ENCODE results near the gene PTMA.

The PTMA gene

DNA sequence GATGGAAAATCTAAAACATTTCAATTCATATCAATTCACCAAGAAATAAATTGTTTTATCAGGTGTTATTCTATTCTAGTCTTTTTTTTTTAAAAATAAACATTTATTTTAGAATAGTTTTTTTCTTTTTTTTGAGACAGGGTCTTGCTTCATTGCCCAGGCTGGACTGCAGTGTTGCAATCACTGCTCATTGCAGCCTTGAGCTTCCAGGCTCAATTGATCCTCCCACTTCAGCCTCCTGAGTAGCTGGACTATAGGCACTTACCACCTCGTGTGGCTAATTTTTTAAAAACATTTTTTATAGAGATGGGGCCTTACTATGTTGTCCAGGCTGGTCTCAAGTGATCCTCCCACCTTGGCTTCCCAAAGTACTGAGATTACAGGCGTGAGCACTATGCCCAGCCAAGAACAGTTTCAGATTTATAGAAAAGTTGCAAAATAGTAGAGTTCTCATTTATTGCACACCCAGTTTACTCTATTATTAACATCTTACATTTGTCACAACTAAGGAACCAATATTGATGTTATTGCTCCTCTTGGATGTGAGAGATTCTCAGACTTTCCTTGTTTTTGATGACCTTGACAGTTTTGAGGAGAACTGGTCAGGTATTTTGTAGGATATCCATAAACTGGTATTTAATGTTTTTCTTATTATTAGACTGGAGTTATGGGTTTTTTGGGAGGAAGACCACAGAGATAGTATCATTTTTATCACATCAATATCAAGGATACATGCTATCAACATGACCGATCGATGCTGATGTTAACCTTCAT is 42.9 kb downstream of the PTMA start:
- no peak for DNase-seq

DNA sequence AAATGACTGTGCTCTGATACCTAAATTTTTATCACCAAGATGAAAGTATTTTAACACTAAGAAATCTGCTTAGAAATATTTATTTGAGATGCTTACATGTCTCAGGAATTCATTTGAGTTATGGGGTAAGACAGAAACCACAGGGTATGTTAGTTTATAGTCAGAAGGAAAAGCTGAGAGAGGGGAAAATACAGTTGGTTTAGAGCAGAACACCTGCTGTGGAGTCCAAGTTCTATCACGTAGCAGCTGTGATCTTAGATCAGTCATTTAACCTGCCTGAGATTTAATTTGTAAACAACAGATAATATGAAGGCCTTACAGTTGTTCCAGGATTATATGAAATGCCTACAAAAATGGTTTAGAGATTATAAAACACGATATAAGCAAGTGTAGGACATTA is 43.7 kb downstream of the PTMA start:
- DNase-seq = no peak

DNA sequence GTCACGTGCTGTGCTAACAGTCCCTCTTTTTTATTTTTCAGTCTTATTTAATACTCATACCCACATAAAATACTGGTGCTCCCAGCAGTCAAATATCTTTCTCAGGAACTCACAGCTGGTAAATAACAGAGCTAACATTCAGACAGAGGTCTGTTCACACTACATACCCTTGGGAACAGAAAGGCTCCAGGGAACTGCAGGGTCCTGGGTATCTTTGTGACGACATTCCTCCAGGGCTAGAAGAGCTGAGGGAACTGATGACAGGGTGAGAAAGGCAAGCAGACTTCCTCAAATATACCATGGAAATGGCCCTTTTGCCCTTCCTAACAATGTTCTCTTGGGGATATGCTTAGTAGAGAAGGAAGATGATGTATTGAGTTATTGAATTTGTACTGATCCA is 53.4 kb downstream of the PTMA start:
- DNase-seq = no peak

Data from right kidney (tissue), 1 donor.